Right kidney (tissue), 9 donors: Measurements from ENCODE around the gene EIF4E3.

Source experiments
- DNase-seq: peaks from one replicate; pipeline ENCODE4 v3.0.0-alpha.2; 2016
- long read RNA-seq, 8 donors: transcript quantifications; one replicate each; lab custom pipeline, GENCODE V29; 2026

The EIF4E3 gene
- long read RNA-seq, donor 1, full-length matches to known transcripts = 6 of 6 reads
- long read RNA-seq, donor 1, partial matches to known transcripts = 0 of 6 reads
- long read RNA-seq, donor 1, other reads (novel, unspliced or antisense) = 0 of 6 reads
- long read RNA-seq, donor 2 = 0 reads
- long read RNA-seq, donor 3, full-length matches to known transcripts = 1 of 1 reads
- long read RNA-seq, donor 3, partial matches to known transcripts = 0 of 1 reads
- long read RNA-seq, donor 3, other reads (novel, unspliced or antisense) = 0 of 1 reads
- long read RNA-seq, donor 4, full-length matches to known transcripts = 3 of 3 reads
- long read RNA-seq, donor 4, partial matches to known transcripts = 0 of 3 reads
- long read RNA-seq, donor 4, other reads (novel, unspliced or antisense) = 0 of 3 reads
- long read RNA-seq, donor 5, full-length matches to known transcripts = 3 of 3 reads
- long read RNA-seq, donor 5, partial matches to known transcripts = 0 of 3 reads
- long read RNA-seq, donor 5, other reads (novel, unspliced or antisense) = 0 of 3 reads
- long read RNA-seq, donor 6, full-length matches to known transcripts = 5 of 5 reads
- long read RNA-seq, donor 6, partial matches to known transcripts = 0 of 5 reads
- long read RNA-seq, donor 6, other reads (novel, unspliced or antisense) = 0 of 5 reads
- long read RNA-seq, donor 7, full-length matches to known transcripts = 8 of 8 reads
- long read RNA-seq, donor 7, partial matches to known transcripts = 0 of 8 reads
- long read RNA-seq, donor 7, other reads (novel, unspliced or antisense) = 0 of 8 reads
- long read RNA-seq, donor 8, full-length matches to known transcripts = 9 of 9 reads
- long read RNA-seq, donor 8, partial matches to known transcripts = 0 of 9 reads
- long read RNA-seq, donor 8, other reads (novel, unspliced or antisense) = 0 of 9 reads

DNA sequence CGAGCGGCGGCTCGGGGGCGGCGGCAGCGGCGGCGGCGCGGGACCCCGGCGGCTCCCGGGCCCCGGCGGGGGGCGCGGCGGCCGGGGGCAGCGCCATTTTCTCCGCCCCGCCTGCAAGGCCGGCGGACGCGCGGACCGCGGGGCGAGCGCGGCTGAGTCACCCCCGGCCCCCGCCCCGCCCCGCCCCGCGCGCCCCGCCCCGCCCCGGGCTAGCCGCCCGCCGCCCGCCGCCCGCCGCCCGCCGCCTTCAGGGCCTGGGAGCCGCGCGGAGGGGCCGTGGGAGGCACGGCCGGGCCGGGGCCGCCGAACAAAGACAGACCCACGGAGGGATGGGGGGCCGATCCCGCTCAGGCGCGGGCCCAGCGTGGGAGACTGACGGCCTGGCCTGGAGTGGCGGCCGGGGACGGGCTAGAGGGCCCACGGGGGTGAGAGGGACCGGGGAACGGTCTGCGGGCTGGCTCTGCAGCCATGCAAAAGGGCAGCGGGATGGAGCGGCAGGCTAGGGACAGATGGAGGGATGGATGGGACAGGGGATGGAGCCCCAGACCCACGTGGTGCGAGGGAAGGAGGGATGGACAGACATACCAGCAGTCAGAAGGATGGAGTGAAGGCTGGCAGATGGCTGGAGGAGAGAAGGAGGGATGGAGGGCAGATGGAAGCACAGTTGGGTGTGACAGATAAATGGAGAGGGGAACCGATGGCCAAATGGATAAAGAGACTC, at the start of gene EIF4E3:
TSS of gene EIF4E3 (minus strand) at position 132 of the 721 bp plus-strand sequence. CDS start at position 97, 35 bp downstream.
- DNase-seq = peak; percentile 75

DNA sequence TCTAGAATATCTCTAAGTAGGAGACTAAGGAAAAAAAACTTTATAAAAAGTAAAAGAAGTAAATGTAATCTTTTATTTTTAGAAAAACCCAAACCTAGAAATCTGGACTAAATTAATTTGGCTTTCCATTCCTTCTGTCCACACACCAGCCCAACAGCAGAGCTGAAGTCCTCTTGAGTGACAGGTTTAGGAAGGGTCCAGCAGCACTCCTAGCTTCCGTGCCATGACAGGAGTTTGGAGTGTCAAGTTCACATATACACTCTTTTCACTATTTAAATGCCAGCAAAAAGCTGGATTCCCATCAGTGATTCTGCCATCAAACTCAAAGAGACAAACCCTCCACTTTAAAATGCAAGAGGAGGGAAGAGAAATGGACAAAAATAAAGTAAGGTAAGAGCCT, 46.7 kb upstream of the EIF4E3 start:
- no peak for DNase-seq

DNA sequence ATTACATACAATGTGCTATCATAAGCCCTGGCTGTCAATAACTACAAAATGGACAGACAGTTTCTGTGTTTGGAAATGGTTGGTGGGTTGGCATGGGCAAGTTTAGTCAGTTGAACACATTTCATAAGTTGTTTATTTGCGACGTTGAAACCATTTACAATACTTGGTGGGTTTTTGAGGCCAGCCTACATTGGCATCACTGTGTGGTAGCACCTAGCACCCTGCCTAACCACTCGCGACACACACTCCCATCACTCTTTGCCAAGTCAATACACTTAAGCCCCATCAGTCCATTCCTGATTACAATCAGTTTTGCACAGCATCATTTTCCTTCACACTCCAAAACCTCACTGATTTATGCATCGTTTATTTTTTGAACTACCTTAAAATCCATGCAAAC, 45.9 kb upstream of the EIF4E3 start:
- DNase-seq = no peak

DNA sequence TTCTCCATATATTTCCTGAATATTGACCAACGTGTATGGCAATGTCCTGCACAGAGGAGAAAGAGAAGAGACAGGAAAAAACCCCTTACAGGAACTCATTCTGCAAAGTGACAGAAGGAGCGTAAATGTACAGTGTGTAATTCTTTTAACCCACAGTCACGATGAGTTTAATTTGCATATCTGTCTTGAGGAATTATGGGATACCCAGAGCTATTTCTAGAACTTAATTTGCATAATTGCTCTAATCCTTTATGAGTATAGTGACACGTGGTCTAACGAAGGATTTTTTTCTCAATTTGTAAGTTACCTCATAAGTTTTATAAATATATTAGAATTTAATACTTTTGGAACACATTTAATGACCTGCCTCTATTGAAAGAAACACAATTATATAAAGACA, 38.2 kb upstream of the EIF4E3 start:
- no peak for DNase-seq

DNA sequence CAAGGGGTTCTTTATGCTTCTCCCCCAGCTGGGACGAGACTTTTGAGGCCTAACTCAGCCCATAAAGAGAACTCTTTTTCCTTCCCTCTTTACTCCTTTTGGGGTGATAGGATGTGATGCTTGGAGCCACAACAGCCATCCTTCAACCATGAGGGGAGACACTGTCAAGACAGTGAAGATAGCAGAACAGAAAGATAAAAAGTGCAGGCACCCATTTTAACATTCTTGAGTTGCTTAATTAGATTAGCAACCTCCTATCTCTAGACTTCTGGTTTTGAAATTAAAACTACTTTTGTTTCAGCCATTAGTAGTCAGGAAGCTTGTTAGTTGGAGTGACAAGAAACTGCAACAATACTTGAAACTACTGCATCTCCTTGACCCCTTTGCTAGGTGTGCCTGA, 34.9 kb upstream of the EIF4E3 start:
- no peak for DNase-seq

DNA sequence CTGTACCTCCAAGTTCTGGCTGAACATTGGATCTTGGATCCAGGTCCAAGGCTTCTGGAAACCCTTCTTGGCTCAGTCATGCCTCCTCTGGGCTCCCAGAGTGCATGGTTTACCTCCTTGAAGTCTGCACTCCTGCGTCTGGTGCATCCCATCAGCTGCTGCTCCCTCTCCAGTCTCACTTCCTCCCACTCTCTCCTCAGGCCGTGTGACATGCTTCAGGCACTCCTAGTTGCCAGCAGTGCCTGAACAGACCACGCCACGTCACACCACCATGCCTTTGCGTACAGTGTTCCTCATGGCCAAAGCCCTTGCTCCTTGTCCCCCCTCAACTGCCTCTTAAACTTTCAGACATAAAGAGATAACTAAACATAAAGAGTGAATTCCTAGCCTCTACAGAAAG, 34.2 kb upstream of the EIF4E3 start:
- no peak for DNase-seq

DNA sequence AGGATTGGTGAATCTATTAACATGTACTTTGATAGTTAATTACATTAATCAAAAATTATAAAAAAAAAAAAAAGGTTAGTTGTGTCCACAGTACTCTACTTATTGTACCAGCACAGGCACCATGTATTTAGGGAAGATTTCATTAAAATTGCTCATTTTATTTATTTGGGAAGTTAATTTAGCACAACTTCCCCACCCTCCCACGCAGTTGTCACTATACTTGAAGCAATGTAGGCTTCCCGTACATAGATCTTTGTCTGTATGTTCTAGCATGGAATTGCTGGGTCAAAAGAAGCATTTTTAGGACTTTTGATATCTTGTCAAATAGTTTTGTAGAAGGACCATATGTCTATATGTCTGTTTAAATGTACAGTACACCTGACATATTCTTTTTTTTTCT, 32.9 kb upstream of the EIF4E3 start:
- no peak for DNase-seq

DNA sequence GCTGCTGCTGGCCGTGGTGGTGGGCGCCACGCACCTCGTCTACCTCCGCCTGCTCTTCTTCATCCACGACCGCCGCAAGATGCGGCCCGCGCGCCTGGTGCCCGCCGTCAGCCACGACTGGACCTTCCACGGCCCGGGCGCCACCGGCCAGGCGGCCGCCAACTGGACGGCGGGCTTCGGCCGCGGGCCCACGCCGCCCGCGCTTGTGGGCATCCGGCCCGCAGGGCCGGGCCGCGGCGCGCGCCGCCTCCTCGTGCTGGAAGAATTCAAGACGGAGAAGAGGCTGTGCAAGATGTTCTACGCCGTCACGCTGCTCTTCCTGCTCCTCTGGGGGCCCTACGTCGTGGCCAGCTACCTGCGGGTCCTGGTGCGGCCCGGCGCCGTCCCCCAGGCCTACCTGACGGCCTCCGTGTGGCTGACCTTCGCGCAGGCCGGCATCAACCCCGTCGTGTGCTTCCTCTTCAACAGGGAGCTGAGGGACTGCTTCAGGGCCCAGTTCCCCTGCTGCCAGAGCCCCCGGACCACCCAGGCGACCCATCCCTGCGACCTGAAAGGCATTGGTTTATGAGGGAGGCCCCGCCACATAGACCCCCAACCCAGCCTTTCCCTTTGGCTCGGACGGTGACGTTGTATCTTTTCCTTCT, 29.5 kb upstream of the EIF4E3 start:
- DNase-seq = peak; percentile 65

DNA sequence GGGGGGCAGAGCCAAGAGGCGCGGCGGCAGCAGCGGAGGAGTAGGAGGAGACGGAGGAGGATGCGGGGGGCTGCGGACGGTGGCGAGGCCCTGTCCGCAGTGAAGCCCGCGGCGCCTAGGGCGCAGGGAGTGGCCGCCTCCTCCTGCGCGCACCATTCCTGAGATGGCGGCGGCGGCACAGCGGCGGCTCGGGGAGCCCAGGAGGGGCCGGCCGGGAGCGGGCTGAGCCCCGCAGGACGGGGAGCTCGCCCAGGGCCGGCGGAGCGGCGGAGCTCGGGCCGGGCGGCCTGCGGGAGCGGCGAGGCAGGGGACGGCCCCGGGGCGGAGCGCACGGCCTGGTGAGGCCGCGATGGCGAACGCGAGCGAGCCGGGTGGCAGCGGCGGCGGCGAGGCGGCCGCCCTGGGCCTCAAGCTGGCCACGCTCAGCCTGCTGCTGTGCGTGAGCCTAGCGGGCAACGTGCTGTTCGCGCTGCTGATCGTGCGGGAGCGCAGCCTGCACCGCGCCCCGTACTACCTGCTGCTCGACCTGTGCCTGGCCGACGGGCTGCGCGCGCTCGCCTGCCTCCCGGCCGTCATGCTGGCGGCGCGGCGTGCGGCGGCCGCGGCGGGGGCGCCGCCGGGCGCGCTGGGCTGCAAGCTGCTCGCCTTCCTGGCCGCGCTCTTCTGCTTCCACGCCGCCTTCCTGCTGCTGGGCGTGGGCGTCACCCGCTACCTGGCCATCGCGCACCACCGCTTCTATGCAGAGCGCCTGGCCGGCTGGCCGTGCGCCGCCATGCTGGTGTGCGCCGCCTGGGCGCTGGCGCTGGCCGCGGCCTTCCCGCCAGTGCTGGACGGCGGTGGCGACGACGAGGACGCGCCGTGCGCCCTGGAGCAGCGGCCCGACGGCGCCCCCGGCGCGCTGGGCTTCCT, 28.8 kb upstream of the EIF4E3 start, which contains the start of gene GPR27:
TSS of gene GPR27 (plus strand) at position 155 of the 909 bp plus-strand sequence. CDS start at position 350, 195 bp downstream.
- DNase-seq = peak; percentile 94

DNA sequence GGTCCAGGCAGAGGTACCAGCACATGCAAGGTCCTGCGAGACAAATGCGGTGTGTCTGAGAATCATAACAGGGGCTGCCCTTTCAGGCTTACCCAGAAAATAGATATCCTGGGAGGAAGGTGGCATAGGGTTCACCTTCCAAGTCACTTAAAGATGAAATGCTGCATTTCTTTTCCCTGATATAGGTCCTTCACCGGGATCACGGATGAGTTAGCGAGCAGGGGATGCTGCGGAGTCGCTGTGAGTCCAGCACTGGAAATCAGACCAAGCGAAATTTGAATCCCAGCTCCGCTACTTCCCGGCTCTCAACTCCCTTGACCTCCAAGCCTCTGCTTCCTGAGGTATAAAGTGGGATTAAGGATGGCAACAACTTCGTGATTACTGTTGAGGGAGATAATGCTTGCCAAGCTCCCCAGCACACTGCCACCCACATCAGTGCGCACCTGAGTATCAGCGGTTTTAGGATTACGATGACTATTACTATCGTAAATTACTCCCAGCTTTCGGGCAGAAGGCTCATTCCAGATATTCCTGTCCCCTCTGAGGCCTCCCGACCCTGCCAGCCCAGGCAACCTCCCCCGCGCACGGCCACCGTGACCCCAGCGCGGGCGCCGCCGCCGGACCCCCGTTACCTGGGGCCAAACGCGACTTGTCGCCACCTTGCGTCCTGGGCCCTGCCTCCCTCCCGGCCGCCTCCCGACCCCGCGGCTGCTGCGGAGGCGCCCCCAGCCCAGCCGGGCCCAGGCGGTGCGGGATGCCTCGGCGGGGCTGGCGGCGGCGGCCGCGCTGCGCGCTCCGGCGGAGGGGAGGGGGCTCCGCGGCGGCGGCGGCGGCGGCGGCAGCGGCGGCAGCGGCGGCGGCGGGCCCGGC, 27.9 kb upstream of the EIF4E3 start:
- peak; percentile 67 for DNase-seq

DNA sequence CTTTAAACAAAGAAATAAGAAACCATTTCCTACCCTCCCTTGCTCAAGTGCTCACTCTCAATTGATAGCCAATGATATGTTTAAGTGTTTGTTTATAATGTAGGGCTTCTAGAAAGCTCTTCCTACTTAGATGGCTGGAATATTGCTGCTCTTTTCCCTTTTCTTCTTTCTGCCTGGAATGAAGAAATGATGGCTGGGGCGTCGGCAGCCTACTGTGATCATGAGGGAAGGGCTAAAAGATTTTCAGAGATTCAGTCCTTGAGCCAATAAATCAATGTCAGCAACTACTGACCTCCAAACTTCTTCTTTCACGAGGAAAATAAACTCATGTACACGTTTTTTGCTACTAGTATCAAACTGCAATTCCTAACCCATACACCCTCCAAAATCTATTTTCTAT, 26.4 kb upstream of the EIF4E3 start:
- DNase-seq = no peak

DNA sequence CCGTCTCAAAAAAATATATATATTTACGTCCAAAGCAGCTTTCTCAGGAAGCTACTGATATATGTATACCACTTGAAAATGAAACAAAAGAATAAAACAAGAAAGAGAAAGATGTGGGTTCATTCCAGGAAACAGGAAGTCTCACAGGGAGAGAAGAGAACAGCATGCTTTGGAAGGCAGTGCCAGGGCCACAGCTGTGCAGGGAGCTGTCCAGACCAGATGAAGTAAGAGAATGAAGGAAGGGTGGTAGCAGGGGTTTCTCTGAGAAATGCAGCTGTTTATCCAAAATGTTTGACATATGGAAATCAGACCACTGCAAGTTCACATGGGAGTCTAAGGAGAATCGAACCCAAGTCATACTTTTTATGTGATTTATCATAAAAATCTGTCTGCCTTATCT, 19.5 kb upstream of the EIF4E3 start:
- no peak for DNase-seq

DNA sequence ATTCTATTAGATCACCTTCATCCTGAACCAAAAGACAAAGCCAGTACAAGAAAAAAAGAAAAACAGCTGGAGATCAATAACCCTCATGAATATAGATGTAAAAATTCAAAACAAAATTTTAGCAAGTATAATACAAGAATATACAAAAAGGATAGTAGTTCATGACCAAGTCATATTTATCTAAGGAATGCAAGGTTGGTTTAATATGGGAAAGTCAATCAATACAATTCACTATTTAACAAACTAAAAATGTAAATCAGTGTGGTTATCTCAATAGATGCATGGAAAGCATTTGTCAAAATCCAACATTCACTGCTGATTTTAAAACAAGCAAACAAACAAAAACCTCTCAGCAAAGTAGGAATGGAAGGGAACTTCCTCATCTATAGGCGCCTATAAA, 17.4 kb upstream of the EIF4E3 start:
- DNase-seq = no peak

DNA sequence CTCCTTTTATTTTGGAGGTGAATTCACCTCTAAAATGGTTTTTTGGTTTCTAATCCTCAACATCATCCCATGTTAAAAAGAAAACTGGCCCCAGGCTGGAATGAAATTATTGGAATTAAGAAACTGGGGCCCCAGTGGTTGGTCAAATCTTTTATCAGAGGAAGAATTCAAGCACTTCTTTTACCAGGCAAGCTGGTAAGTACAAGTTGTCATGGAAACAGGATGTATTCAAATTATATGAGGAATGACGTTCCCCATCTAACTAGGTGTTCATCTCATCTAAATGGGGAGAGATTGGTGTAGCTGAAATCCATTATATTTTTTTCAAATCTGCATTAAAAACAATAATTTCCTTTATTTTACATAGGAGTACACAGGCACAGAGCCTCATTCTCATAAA, 9.7 kb upstream of the EIF4E3 start:
- no peak for DNase-seq

DNA sequence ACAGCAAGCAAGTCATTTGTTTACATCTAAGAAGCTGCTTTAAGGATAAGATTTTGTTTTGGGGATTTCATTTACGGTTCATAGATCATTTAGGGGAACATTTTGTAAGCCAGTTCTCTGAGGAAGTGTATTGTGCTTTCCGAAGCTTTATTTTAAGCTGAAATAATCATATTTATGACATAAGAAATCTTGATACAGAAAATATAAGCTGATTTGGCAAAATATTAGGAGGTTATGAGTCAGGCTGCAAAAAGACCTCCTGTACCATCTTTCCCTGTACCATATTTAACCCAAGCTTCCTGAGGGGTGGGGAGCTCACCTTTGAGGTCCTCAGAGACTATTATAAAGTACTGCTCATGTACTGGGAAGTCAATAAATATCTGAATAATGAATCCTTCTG, 8.1 kb upstream of the EIF4E3 start:
- DNase-seq = no peak

DNA sequence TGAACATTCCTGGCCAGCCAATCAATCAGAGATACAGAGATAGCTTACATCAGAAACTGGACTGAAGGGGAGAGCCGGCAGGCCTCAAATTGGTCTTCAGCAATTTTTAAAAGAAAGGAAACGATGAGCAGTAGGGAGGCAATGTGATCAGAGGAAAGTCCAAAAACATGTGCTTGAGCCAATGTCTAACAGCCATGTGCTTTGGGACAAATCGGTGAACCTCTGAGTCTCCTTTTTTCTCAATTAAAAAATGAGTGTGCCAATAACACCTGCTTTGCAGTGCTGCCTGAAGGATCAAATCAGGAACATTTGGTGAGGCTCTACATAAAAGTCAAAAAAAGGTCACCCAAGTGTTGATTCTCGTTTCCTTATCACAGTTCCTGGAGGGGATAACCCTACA, 7.4 kb upstream of the EIF4E3 start:
- no peak for DNase-seq

DNA sequence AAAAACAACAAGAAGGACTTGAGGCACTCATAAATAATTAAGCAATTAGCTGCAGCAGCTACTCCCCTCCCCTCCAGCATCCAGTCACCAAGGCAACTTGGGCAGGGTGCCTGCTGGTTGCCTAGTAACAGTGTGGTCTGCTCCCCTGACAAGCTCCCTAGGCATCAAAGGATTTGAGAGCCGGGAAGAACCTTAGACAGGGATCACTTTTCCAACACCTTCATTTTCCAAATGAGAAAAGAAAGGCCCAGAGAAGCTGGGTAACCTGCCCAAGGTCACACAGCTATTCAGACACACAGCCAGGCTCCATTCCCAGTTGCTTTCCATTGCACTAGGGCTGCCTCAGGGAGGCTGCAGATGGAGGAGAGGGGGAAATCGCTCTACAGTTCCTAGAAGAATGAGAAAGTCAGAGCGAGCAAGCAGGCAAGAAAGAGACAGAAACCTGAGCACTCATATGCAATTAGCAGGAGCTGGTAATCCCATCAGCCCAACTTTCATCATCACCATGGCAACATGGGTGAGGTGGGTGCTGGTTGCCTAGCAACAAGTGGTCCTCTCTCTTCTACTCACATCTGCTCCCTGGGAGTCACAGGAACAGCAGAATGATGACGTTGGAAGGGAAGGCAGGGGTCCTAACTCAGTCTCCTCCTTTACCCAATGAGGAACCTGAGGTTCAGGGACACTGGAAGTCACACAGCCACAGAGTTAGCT, 3.6 kb upstream of the EIF4E3 start:
- DNase-seq = no peak

DNA sequence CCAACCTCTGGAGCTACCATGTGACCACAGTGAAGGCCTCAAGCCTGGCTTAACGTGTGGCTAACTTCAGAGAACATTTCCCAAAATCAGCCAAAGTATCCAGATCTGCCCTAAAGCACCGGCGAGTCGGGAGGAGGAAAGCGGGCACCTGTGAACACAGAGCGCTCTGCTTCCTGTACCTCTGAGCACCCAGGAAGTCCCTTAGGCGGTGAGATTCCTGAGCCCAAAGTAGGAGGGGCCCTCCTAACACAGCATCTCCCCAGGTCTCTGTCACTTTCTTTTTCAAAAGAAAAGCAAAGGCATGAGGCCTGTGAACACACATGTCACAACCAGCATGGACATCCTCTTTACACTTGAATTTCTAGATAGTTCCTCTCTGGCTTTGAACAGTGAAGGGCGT, 944 bp upstream of the EIF4E3 start:
- no peak for DNase-seq

DNA sequence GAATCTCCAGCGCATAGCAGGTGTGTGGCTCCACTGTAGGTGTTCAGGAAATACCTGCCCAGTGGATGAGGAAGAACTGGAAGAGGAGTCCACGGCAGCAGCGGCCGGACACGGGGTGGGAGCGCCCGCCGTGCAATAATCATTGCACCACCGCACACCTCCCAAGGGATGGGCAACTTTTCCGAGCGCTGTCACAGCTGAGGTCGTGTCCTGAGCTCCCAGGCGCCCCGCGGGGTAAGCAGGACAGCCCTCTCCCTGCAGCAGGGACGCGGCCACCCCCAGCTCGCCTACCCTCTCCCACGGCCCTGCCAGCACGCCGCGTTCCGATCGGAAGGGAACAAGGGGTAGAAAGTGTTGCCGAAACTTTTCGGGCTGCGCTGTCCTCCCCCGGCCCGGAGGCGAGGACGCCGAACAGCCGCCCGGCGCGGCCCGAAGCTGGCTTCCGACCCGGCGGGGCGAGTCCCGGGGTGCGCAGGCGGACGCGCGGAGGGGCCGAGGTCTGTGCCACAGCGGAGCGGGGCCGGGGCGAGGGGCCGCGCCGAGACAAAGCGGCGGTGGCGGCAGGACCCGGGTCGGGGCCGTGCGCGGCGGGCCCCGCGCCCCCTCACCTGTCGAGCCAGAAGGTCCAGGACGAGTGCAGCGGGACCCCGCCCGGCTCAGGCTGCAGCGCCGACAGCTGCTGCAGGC, 475 bp downstream of the EIF4E3 start:
- DNase-seq = peak; percentile 80
